Astrocyte (in vitro differentiated cells and primary cell): ENCODE results near the gene LMAN2L.

Experiments used
- CTCF ChIP-seq: IDR thresholded peaks from 2 replicates; pipeline ENCODE4 v1.5.1; 2011; ENCODE audit warnings: low read depth, mild to moderate bottlenecking, inconsistent platforms, low read length, moderate library complexity; ENCODE audit not compliant: insufficient read depth
- EZH2 ChIP-seq: IDR thresholded peaks from 2 replicates; pipeline ENCODE4 v1.6.1; 2012; ENCODE audit warnings: mild to moderate bottlenecking, low read length, inconsistent platforms; ENCODE audit not compliant: insufficient read depth

GRCh38 chr2:96729748-96730147 is 10.1 kb downstream of the LMAN2L start:
- no peak for TF ChIP-seq CTCF
- no peak for TF ChIP-seq EZH2
